Stimulated activated CD8-positive, alpha-beta memory T cell treated with anti-CD3 and anti-CD28 coated beads, Interleukin-4, amount 100 ng/mL, for 48 hours (primary cell): ENCODE results near the gene ZNF540.
"Not testable (repeated sequence)": the region's sequence is repeated elsewhere in the genome, so short reads cannot be mapped to it uniquely, and the experiment has no call there.

Source experiments
- DNase-seq: peaks from one replicate; pipeline ENCODE4 v3.0.0-alpha.2; 2020

Gene ZNF540

DNA sequence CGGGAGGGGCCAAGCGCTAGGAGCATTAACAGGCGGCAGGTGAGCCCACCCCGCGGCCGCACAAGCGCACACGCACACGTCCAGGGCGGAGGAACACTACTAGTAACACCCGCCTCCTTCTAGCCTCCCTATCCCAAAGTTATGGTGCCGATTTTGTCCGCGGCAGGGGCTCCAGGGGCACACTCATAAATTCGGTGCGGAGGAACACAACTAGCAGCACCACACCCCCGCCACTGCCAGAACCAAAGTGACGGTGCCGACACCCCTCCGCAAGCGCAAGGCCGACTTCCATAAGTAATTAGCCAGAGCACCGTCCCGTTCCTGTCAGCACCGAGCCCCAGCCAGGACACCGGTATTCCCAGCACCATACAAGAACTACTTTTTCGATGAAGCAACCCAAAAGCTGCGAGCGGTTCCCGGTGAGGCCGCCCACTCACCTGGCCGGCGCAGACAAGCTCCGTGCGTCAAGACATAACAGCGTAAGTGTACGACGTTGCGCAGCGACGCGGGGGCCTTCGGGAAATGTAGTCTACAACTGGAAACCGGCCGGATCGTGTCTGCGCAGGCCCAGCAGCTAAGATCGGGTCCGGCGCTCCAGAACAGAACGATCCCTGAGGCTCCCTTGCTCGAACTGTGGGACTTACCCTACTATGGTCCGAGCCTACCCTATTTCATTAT lies at the start of gene ZNF540, which contains the start of gene ZNF571:
Gene ZNF540 (plus strand): TSS at position 573 of the 678 bp plus-strand sequence. CDS start 3,572 bp downstream, outside the sequence.
Gene ZNF571 (minus strand): TSS at position 489 of the 678 bp plus-strand sequence. CDS start 8,116 bp downstream, outside the sequence.
- DNase-seq: peak; percentile 94

GRCh38 chr19:37551129-37551993 lies 43.3 kb upstream of the ZNF540 start:
- DNase-seq: peak; percentile 71

DNA sequence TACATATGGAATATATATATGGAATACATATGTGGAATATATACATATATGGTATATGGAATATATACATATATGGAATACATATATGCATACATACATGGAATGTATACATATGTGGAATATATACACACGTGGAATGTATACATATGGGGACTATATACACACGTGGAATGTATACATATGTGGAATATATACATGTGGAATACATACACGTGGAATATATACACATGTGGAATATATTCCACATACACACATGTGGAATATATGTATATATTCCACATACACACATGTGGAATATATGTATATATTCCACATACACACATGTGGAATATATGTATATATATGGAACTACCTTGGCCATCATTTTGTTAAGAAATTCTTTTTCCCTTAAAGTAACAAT lies 31.2 kb upstream of the ZNF540 start:
- DNase-seq: no peak

DNA sequence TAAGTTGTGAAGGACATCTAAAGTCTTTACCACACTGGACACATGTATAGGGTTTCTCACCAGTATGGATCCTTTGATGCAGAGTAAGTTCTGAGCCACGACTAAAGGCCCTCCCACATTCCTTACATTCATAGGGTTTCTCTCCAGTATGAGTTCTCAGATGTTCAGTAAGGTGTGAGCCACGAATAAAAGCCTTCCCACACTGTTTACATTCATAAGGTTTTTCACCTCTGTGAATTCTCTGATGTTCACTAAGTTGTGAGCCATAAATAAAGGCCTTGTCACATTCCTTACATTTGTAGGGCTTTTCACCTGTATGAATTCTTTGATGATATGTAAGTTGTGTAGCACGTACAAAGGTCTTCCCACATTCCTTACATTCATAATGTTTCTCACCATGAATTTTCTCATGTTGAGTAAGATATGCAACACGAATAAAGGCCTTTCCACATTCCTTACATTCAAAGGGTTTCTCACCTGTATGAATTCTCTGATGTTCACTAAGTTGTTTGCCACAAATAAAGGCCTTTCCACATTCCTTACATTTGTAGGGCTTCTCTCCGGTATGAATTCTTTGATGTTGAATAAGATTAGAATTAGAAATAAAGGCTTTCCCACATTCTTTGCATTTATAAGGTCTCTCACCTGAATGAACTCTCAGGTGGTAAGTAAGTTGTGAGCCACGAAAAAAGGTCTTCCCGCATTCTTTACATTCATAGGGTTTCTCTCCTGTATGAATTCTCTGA lies 29.9 kb upstream of the ZNF540 start:
- DNase-seq: no peak

DNA sequence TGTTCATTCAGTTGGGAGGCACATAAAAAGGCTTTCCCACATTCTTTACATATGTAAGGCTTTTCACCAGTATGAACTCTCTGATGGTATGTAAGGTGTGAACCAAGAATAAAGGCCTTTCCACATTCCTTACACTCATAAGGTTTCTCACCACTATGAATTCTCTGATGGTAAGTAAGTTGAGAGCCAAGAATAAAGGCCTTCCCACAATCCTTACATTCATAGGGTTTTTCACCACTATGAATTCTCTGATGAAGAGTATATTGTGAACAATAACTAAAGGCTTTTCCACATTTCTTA lies 29.4 kb upstream of the ZNF540 start:
- DNase-seq: no peak

GRCh38 chr19:37572203-37572602 lies 22.5 kb upstream of the ZNF540 start:
- no peak for DNase-seq

- no peak for DNase-seq
These were observed 11.3 kb upstream of the ZNF540 start for GRCh38 chr19:37583340-37583739.

DNA sequence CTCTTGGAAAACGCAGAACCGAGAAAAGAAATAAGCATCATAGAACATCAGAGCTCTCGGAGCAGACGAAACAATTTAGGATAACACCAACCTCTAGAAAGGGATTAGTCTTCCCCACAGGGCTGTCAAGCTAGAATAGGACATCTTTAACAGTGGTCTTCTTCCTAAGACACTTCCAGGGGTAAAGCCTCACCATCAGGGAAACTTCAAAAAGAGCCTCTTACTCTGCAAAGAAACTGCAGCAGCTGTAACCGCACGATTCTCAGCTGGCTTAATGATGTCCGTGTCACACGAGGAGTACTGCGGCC lies 726 bp upstream of the ZNF540 start:
- DNase-seq: no peak

DNA sequence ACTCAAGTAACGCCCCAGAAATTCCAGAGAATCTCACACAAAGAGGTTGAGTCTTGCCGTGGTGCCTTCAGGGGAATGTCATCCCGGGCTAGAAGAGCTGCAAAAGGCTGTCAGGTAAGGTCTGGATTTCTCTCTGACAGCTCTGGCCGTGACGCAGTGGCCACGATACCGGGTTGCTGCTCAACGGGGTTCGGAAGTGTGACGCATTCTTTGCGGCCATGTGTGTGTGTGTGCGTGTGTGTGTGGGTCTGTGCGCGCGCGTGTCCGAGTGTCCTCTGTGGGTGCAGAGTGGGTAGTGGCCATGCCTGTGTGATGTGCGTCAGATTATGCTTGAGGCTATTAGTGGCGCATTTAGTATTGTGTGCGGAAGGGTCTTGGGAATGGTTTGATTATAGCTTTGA lies 306 bp downstream of the ZNF540 start:
- peak; percentile 68 for DNase-seq

- DNase-seq: no peak
These were observed 40.7 kb downstream of the ZNF540 start for GRCh38 chr19:37635076-37636056.

- no peak for DNase-seq
These were observed 59.4 kb downstream of the ZNF540 start for GRCh38 chr19:37654118-37654517.

- DNase-seq: peak; percentile 56
These were observed 60.1 kb downstream of the ZNF540 start for GRCh38 chr19:37654629-37655300.

- DNase-seq: peak; percentile 81
These were observed 60.6 kb downstream of the ZNF540 start, which contains the start of gene ZFP30 for GRCh38 chr19:37655301-37655688. TSS of gene ZFP30 (minus strand) at chr19:37655465. CDS start at chr19:37647822, 7,643 bp downstream.

DNA sequence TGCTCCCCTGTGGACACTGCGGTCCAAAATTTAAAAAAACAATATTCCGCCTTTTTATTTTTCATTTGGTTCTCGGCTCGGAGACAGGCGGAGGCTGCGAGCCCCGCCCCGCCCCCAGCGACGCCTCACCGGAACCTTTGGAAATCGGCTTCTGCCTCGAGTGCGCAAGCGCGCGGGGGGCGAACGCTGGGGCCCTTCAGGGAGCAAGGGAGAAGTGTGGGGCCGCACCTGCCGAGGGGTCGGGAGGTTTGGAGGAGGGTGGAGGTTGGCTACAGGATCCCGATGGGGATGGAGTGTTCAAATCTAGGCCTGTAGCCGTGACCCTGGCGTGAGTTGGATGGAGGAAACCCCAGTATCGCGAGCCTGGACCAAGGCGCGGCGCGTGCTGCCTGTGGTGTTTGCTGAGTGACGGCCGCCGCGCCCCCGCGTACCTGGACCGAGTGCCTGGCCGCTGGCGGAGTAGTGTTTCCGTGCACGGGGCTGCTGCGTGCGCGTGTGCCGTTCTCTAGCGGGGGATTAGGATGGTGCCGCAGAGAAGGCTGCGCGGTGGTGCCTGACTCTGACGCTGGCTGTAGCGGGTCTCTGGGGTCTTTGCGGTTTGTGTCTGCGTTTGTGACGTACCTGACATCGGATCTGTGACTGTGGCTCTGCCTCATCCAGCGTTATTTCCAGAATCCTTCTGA lies 61.2 kb downstream of the ZNF540 start:
- DNase-seq: peak; percentile 90

DNA sequence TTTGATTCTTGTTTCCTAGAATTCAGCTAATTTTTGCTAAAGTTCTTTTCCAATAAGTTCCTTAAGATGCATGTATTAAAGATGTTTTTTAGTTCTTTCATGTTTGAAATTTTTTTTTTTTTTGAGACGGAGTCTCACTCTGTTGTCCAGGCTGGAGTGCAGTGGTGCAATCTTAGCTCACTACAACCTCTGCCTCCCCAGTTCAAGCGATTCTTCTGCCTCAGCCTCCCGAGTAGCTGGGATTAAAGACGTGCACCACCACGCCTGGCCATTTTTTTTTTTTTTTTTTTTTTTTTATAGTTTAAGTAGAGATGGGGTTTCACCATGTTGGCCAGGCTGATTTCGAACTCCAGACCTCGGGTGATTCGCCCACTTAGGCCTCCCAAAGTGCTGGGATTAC lies 62.5 kb downstream of the ZNF540 start:
- DNase-seq: not testable (repeated sequence)
